K562 (cell line): ENCODE data around the gene TRPC1. TPM values are rescaled to one million over a fixed set of nuclear protein-coding genes. Genes with fewer than 3 reads are reported as not detected.
A peak's percentile ranks its signal among the peaks of the same experiment; 100 is the strongest.

Experiments
- CREB1 ChIP-seq, 2 experiments: sonication (generic) in 1 of 2; formaldehyde crosslinking in 1 of 2; IDR thresholded peaks; 2 replicates each; pipeline versions ENCODE4 v1.6.1 to v1.8.0; 2012 to 2022; ENCODE audit warnings: inconsistent platforms in 1 of 2, mild to moderate bottlenecking in 1 of 2, missing genetic modification reagents in 1 of 2, moderate library complexity in 1 of 2
- ERF ChIP-seq: fragments of 450-650 bp; formaldehyde crosslinking; IDR thresholded peaks from 2 replicates; pipeline ENCODE4 v1.4.0; 2020; ENCODE audit warnings: mild to moderate bottlenecking, mixed read lengths
- HDAC2 ChIP-seq: fragments of 450-650 bp; IDR thresholded peaks from 2 replicates; pipeline ENCODE4 v1.6.1; 2016; ENCODE audit warnings: mild to moderate bottlenecking
- LCOR ChIP-seq: sonication (generic); formaldehyde crosslinking; IDR thresholded peaks from 2 replicates; pipeline ENCODE4 v1.8.0; 2022; ENCODE audit warnings: mild to moderate bottlenecking, missing genetic modification reagents
- NFXL1 ChIP-seq: fragments of 450-650 bp; formaldehyde crosslinking; IDR thresholded peaks from 2 replicates; pipeline ENCODE4 v1.4.0; 2021; ENCODE audit warnings: mild to moderate bottlenecking
- NR4A1 ChIP-seq, 2 experiments: fragments of 250-450 bp in 1 of 2; fragments of 450-650 bp in 1 of 2; sonication (Bioruptor Pico) in 1 of 2; IDR thresholded peaks; 2 replicates each; pipeline versions ENCODE4 v1.4.0 to v1.6.1; 2016 to 2020; ENCODE audit warnings: mild to moderate bottlenecking in 2 of 2, missing compliant biosample characterization in 1 of 2, missing genetic modification characterization in 1 of 2, moderate library complexity in 1 of 2
- ZNF263 ChIP-seq: sonication (generic); formaldehyde crosslinking; IDR thresholded peaks from 2 replicates; pipeline ENCODE4 v1.8.0; 2022; ENCODE audit warnings: mild to moderate bottlenecking, missing genetic modification reagents, borderline replicate concordance
- polyA plus RNA-seq, 8 experiments: library from polyadenylated mRNA; depleted of rRNA in 4 of 8; stranded (reverse) in 5 of 8; unstranded in 3 of 8; fragments of >200 nt; fragmentation: Nextera tagmentation in 2 of 8; fragmentation: Illumina TruSeq in 1 of 8; extraction: Ambion mirVana in 2 of 8; extraction: Trizol in 1 of 8; gene quantifications; 2 replicates each; pipeline versions ENCODE4 v1.2.1 to v1.2.3, GENCODE V29; 2011 to 2014; ENCODE audit warnings: inconsistent platforms in 1 of 8, missing spikeins in 1 of 8
- total RNA-seq, 7 experiments: library from RNA; depleted of rRNA in 6 of 7; stranded (reverse); fragments of >200 nt in 6 of 7; fragmentation: Illumina TruSeq in 2 of 7; extraction: Trizol in 2 of 7; gene quantifications; 2 replicates each; pipeline versions ENCODE4 v1.2.1 to v1.2.3, GENCODE V29; 2011 to 2021; ENCODE audit warnings: low replicate concordance in 1 of 7
- TF ChIP-seq, protein P1 (sequence below), 2 experiments: fragments of 450-650 bp; IDR thresholded peaks; 2 replicates each; pipeline ENCODE4 v1.6.1; 2016
- TF ChIP-seq, protein P2 (sequence below): sonication (generic); formaldehyde crosslinking; IDR thresholded peaks from 2 replicates; pipeline ENCODE4 v1.8.0; 2022; ENCODE audit warnings: missing genetic modification reagents, mild to moderate bottlenecking, borderline replicate concordance
- TF ChIP-seq, protein P3 (sequence below): sonication (generic); formaldehyde crosslinking; IDR thresholded peaks from 2 replicates; pipeline ENCODE4 v1.8.0; 2023; ENCODE audit warnings: mild to moderate bottlenecking, missing genetic modification reagents
- TF ChIP-seq, protein P4 (sequence below): fragments of 450-650 bp; IDR thresholded peaks from 2 replicates; pipeline ENCODE4 v1.6.1; 2016; ENCODE audit warnings: borderline replicate concordance
- TF ChIP-seq, protein P5 (sequence below): fragments of 450-650 bp; formaldehyde crosslinking; IDR thresholded peaks from 2 replicates; pipeline ENCODE4 v1.4.0; 2022; ENCODE audit warnings: mild to moderate bottlenecking, moderate library complexity
- TF ChIP-seq, protein P6 (sequence below), 2 experiments: fragments of 450-650 bp in 1 of 2; sonication (generic) in 1 of 2; formaldehyde crosslinking; conservative IDR thresholded peaks; 2 replicates each; pipeline versions ENCODE4 v1.4.0 to v1.8.1; 2020 to 2022; ENCODE audit warnings: mild to moderate bottlenecking in 1 of 2, missing genetic modification reagents in 1 of 2

Gene TRPC1
- total and polyA plus RNA-seq, 9 of the 15 experiments (the other 6 are each of a cell fraction or from before 2014, with no cell fraction given), result 1.4 to 6.5 (median 3.0) TPM

DNA sequence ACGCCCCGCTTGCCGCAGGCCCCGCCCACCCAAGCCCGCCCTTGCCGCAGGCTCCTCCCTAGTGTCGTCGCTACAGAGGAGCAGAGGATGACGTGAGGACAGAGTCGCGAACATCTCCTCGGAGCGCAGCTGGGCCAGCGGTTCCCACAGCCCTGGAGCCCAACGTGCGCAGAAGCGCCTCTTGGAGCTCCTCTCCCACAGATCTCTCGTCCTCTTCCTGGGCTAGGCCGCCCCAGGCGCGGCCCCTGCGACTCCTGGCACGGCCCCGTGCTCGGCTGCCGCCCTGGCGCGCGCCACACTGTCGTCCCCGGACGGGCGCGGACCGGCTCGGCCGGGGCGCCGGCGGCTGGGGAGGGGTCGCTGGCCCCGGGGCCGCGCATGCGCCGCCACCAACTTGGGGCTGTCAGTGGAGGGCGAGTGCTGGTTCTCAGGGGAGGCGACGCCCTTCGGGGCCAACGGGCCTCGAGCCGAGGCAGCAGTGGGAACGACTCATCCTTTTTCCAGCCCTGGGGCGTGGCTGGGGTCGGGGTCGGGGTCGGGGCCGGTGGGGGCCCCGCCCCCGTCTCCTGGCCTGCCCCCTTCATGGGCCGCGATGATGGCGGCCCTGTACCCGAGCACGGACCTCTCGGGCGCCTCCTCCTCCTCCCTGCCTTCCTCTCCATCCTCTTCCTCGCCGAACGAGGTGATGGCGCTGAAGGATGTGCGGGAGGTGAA, at the start of gene TRPC1 (continued):
- TF ChIP-seq, protein P1, sequence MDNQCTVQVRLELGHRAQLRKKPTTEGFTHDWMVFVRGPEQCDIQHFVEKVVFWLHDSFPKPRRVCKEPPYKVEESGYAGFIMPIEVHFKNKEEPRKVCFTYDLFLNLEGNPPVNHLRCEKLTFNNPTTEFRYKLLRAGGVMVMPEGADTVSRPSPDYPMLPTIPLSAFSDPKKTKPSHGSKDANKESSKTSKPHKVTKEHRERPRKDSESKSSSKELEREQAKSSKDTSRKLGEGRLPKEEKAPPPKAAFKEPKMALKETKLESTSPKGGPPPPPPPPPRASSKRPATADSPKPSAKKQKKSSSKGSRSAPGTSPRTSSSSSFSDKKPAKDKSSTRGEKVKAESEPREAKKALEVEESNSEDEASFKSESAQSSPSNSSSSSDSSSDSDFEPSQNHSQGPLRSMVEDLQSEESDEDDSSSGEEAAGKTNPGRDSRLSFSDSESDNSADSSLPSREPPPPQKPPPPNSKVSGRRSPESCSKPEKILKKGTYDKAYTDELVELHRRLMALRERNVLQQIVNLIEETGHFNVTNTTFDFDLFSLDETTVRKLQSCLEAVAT (IDR thresholded peaks at IDR 0.05), result no peak
- TF ChIP-seq, protein P2, sequence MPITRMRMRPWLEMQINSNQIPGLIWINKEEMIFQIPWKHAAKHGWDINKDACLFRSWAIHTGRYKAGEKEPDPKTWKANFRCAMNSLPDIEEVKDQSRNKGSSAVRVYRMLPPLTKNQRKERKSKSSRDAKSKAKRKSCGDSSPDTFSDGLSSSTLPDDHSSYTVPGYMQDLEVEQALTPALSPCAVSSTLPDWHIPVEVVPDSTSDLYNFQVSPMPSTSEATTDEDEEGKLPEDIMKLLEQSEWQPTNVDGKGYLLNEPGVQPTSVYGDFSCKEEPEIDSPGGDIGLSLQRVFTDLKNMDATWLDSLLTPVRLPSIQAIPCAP (CRISPR knock-in tag), result no peak
- TF ChIP-seq NR4A1 (CRISPR knock-in tag; IDR thresholded peaks at IDR 0.05) (no peak), NR4A1 (tag; IDR thresholded peaks at IDR 0.05) (no peak), NFXL1 (no peak), HDAC2 (no peak), CREB1 (IDR thresholded peaks at IDR 0.05) (peak; percentile 69), CREB1 (CRISPR knock-in tag; IDR thresholded peaks at IDR 0.05) (peak; percentile 51), LCOR (CRISPR knock-in tag) (no peak), ZNF263 (CRISPR knock-in tag) (0 out of 2 replicates have a peak, but pooled peaks have one; percentile 21), ERF (CRISPR knock-in tag) (0 out of 2 replicates have a peak, but pooled peaks have one; percentile 31)
- TF ChIP-seq, protein P3, sequence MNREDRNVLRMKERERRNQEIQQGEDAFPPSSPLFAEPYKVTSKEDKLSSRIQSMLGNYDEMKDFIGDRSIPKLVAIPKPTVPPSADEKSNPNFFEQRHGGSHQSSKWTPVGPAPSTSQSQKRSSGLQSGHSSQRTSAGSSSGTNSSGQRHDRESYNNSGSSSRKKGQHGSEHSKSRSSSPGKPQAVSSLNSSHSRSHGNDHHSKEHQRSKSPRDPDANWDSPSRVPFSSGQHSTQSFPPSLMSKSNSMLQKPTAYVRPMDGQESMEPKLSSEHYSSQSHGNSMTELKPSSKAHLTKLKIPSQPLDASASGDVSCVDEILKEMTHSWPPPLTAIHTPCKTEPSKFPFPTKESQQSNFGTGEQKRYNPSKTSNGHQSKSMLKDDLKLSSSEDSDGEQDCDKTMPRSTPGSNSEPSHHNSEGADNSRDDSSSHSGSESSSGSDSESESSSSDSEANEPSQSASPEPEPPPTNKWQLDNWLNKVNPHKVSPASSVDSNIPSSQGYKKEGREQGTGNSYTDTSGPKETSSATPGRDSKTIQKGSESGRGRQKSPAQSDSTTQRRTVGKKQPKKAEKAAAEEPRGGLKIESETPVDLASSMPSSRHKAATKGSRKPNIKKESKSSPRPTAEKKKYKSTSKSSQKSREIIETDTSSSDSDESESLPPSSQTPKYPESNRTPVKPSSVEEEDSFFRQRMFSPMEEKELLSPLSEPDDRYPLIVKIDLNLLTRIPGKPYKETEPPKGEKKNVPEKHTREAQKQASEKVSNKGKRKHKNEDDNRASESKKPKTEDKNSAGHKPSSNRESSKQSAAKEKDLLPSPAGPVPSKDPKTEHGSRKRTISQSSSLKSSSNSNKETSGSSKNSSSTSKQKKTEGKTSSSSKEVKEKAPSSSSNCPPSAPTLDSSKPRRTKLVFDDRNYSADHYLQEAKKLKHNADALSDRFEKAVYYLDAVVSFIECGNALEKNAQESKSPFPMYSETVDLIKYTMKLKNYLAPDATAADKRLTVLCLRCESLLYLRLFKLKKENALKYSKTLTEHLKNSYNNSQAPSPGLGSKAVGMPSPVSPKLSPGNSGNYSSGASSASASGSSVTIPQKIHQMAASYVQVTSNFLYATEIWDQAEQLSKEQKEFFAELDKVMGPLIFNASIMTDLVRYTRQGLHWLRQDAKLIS (CRISPR knock-in tag), result no peak
- TF ChIP-seq, protein P4, sequence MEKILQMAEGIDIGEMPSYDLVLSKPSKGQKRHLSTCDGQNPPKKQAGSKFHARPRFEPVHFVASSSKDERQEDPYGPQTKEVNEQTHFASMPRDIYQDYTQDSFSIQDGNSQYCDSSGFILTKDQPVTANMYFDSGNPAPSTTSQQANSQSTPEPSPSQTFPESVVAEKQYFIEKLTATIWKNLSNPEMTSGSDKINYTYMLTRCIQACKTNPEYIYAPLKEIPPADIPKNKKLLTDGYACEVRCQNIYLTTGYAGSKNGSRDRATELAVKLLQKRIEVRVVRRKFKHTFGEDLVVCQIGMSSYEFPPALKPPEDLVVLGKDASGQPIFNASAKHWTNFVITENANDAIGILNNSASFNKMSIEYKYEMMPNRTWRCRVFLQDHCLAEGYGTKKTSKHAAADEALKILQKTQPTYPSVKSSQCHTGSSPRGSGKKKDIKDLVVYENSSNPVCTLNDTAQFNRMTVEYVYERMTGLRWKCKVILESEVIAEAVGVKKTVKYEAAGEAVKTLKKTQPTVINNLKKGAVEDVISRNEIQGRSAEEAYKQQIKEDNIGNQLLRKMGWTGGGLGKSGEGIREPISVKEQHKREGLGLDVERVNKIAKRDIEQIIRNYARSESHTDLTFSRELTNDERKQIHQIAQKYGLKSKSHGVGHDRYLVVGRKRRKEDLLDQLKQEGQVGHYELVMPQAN, result no peak
- TF ChIP-seq, protein P5, sequence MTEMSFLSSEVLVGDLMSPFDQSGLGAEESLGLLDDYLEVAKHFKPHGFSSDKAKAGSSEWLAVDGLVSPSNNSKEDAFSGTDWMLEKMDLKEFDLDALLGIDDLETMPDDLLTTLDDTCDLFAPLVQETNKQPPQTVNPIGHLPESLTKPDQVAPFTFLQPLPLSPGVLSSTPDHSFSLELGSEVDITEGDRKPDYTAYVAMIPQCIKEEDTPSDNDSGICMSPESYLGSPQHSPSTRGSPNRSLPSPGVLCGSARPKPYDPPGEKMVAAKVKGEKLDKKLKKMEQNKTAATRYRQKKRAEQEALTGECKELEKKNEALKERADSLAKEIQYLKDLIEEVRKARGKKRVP (CRISPR knock-in tag), result 0 out of 2 replicates have a peak, but pooled peaks have one; percentile 19
- TF ChIP-seq, protein P6, sequence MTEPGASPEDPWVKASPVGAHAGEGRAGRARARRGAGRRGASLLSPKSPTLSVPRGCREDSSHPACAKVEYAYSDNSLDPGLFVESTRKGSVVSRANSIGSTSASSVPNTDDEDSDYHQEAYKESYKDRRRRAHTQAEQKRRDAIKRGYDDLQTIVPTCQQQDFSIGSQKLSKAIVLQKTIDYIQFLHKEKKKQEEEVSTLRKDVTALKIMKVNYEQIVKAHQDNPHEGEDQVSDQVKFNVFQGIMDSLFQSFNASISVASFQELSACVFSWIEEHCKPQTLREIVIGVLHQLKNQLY (CRISPR knock-in tag; conservative IDR thresholded peaks at IDR 0.05), result no peak
